Amniotic epithelial cell (primary cell): ENCODE data around the gene STING1.

Experiments used
- DNase-seq: peaks from one replicate; pipeline ENCODE4 v3.0.0-alpha.2; 2010; ENCODE audit warnings: low read depth

Gene STING1

GRCh38 chr5:139468421-139468931 is 14.1 kb downstream of the STING1 start:
- DNase-seq: peak; percentile 22

- peak; percentile 31 for DNase-seq
Observed at GRCh38 chr5:139462586-139463276, 19.8 kb downstream of the STING1 start, which contains the start of gene ECSCR. Gene ECSCR, minus strand, starts transcription at chr5:139462743. Its CDS starts 73 bp downstream, at chr5:139462670.

GRCh38 chr5:139461698-139462097 is 20.9 kb downstream of the STING1 start:
- DNase-seq: peak; percentile 54

- DNase-seq: no peak
Observed at GRCh38 chr5:139461176-139461575, 21.4 kb downstream of the STING1 start.

- no peak for DNase-seq
Observed at GRCh38 chr5:139460455-139460854, 22.1 kb downstream of the STING1 start.

GRCh38 chr5:139459451-139459934 is 23.1 kb downstream of the STING1 start:
- DNase-seq: no peak

GRCh38 chr5:139458580-139459407 is 23.8 kb downstream of the STING1 start:
- DNase-seq: peak; percentile 39

- no peak for DNase-seq
Observed at GRCh38 chr5:139457653-139458306, 24.8 kb downstream of the STING1 start.

GRCh38 chr5:139457241-139457640 is 25.3 kb downstream of the STING1 start:
- no peak for DNase-seq

GRCh38 chr5:139456776-139457175 is 25.8 kb downstream of the STING1 start:
- DNase-seq: no peak

GRCh38 chr5:139454568-139455290 is 27.8 kb downstream of the STING1 start:
- DNase-seq: no peak

- DNase-seq: no peak
Observed at GRCh38 chr5:139453683-139454567, 28.6 kb downstream of the STING1 start.

- no peak for DNase-seq
Observed at GRCh38 chr5:139451878-139452660, 30.5 kb downstream of the STING1 start.

- no peak for DNase-seq
Observed at GRCh38 chr5:139451176-139451575, 31.4 kb downstream of the STING1 start.

- peak; percentile 75 for DNase-seq
Observed at GRCh38 chr5:139446956-139447779, 35.4 kb downstream of the STING1 start.

GRCh38 chr5:139445325-139446170 is 37.0 kb downstream of the STING1 start:
- DNase-seq: peak; percentile 77

GRCh38 chr5:139443831-139444453 is 38.6 kb downstream of the STING1 start:
- peak; percentile 91 for DNase-seq
